ENCODE results near the gene ACBD5.
"Not testable (repeated sequence)": the region's sequence is repeated elsewhere in the genome, so short reads cannot be mapped to it uniquely, and the experiment has no call there.

ACBD5 gene

GRCh38 chr10:27242473-27242950, 1.9 kb upstream of the ACBD5 start:
- H3K27ac ChIP-seq = peak overlapping the region; percentile 60 to 99 (median 97)
- peak overlapping the region; percentile 59 to 82 (median 68) for H3K4me3 ChIP-seq

DNA sequence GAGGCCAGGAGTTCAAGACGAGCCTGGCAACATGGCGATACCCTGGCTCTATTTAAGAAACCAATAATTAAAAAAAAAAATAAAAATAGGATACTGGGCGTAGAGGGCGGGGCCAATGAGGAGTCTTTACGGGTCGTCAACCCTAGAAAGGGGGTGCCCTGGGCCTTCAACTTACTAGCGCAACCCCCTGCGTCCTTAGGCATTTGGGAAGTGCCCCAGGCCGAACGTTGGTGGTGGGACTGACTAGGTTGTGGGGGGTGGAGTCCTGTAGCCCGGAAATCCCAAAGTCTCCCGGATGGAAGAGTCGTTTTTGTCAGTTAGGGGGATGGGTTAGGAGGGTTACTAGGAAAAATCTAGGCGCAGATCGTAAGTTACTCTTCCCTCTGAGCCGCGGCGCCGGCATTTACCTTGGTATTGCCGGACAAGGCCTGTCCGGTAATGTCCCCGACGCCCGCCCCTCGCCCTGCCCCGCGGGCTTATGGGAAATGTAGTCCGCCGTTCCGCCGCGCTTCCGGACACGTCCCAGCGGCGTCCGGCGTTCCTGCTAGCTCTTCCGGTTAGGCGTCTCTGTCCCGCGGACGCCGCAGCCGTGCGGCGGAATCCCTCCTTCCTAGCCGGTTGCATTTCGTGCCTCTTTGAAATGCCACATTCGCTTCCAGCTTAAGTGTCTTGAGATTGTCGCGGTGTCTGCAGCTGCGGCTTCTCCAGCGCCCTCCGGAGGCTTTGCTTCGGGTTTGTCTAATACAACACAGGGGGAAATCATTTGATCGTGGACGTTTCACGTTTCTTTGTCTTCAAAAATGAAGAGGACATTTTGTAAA, 1.3 kb upstream of the ACBD5 start:
- H3K27ac ChIP-seq = peak overlapping the region; percentile 60 to 99 (median 97)

GRCh38 chr10:27241010-27241651, 534 bp upstream of the ACBD5 start:
- H3K4me3 ChIP-seq = peak overlapping the region; percentile 59 to 82 (median 68)
- peak overlapping the region; percentile 60 to 99 (median 97) for H3K27ac ChIP-seq

More for the DNA sequence above, 1.3 kb upstream of the ACBD5 start:
- H3K4me3 ChIP-seq = peak overlapping the region; percentile 59 to 82 (median 68)

GRCh38 chr10:27237531-27237930, 3.1 kb downstream of the ACBD5 start:
- peak overlapping the region in 1 of 21 experiments; percentile 28 for H3K27ac ChIP-seq
- not testable (repeated sequence) for H3K4me3 ChIP-seq

DNA sequence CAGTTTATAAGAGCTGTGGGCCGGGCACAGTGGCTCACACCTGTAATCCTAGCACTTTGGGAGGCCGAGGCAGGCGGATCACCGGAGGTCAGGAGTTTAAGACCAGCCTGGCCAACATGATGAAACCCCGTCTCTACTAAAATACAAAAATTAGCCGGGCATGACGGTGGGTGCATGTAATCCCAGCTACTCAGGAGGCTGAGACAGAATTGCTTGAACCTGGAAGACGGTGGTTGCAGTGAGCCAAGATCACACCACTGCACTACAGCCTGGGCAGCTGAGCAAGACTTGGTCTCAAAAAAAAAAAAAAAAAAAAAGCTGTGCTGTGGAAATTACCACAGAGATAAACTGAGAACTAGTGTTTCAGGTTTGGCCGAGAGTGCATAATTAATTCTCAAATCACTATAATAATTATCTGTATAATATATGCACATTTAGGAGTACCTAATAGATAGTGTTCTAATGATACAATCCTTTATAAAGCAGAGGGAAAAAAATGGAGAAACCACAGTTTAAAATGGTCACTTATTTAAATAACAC, 3.9 kb downstream of the ACBD5 start:
- not testable (repeated sequence) for H3K4me3 ChIP-seq, H3K27ac ChIP-seq

GRCh38 chr10:27235706-27236105, 4.9 kb downstream of the ACBD5 start:
- no peak overlapping the region for H3K4me3 ChIP-seq
- no peak overlapping the region for H3K27ac ChIP-seq

DNA sequence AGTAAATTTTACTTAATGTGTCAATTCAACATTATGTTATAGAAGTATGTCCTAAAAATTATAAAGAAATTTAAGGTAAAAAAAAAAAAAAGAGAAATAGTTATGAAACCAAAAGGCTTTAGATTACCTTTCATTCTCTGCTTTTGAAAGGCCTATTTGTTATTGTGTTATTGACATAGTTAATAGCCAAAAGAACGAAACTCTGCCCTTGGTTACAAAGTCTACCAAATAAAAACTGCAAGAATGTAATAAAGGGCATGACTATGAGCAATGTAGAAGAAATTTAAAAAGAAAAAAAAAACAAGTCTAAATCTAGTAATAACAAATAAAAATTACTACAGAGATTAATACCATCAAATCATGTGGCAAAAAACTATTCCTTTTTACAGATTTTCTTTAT, 10.6 kb downstream of the ACBD5 start:
- Histone ChIP-seq H3K27ac (no peak overlapping the region), H3K4me3 (no peak overlapping the region)

DNA sequence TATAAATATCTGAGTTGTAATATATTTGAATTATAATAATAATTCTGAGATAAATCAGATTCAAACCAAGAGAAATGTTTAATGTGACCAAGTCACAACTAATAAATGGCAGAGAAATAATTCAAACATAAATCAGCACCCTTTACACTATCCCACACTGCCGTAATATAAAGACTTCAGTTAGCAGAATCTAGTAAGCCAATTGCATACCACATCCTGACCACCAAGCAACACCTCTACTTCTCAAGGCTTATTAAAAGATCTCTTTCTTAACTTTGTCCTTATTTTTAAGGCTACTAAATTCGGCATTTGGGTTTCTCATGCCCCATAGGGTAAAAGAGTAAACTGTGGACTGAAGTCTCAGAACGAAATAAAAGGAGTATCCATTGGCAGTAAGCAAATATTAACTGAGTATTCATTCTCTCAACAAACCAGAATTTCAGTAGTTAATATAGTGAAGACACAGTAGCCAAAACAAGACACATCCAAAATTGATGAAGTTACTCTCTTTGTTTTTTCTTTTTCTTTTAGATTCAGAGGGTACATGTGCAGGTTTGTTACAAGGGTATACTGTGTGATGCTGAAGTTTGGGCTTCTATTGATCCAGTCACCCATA, 14.8 kb downstream of the ACBD5 start:
- Histone ChIP-seq H3K27ac (peak overlapping the region in 1 of 21 experiments; percentile 12), H3K4me3 (no peak overlapping the region)

DNA sequence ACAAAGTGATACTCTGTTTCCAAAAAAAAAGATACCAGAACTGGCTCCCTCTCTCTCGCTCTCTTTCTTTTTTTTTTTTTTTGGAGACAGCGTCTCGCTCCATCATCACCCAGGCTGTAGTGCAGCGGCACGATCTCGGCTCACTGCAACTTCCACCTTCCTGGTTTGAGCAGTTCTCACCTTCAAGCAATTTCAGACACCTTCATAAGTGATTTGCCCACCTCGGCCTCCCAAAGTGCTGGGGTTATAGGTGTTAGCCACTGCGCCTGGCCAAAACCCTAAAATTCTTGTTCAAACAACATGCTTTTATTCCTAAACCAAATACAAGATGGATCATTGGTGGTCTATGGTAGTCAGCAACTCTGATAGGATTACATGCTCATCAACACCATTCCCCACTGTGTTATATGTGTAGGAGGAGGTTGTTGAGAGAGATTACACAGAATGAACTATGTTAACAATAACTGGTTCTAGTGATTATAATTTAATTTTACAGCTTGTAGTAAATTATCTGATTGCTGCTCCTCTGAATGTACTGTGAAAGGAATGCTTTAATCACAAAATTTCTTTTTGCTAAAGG, 15.5 kb downstream of the ACBD5 start:
- Histone ChIP-seq H3K27ac (peak overlapping the region in 1 of 21 experiments; percentile 12), H3K4me3 (no peak overlapping the region)

- H3K4me3 ChIP-seq = no peak overlapping the region
Measured at GRCh38 chr10:27223964-27224363, 16.6 kb downstream of the ACBD5 start.

DNA sequence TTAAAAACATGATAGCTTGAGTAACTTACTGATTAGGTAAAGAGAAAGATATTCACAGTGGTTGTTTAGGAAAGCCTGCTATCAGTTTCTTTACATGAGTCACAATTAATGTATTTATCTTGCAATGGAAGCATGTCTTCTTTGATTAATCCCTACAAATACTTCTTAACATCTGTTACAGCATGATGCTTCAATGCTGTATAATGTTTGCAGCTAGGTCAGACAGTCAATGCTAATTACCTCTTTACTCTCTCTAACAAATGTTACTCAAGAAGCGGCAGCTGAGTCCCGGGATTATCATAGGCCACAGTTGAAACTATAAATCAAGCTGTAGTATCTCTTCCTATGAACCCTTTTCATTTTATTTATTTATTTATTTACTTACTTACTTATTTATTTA, 33.2 kb downstream of the ACBD5 start:
- H3K4me3 ChIP-seq = no peak overlapping the region
- H3K27ac ChIP-seq = no peak overlapping the region

More at GRCh38 chr10:27223964-27224363, 16.6 kb downstream of the ACBD5 start:
- no peak overlapping the region for H3K27ac ChIP-seq

- no peak overlapping the region for H3K27ac ChIP-seq
Measured at GRCh38 chr10:27203806-27204205, 36.8 kb downstream of the ACBD5 start.

GRCh38 chr10:27197980-27198620, 42.5 kb downstream of the ACBD5 start:
- H3K27ac ChIP-seq = no peak overlapping the region
- no peak overlapping the region for H3K4me3 ChIP-seq

More at GRCh38 chr10:27203806-27204205, 36.8 kb downstream of the ACBD5 start:
- H3K4me3 ChIP-seq = no peak overlapping the region

- H3K27ac ChIP-seq = no peak overlapping the region
- H3K4me3 ChIP-seq = no peak overlapping the region
Measured at GRCh38 chr10:27192284-27192683, 48.3 kb downstream of the ACBD5 start.

DNA sequence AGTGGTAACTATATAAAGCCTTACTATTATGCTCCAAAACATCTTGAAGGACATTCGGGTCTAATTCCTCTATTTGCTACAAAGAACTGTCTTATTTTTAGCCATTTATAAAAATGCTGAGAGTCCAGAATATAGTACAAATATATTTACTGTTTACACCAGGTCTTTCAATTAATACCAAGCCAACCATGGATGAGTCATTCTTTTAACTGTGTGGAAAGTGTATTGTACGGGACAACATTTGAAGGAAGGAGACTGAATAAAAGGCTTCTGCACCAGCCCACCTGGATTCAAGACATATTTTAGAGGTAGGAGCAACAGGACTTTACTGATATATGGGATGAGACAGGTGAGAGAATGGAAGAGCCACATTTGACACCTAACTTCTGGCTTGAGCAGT, 50.1 kb downstream of the ACBD5 start:
- Histone ChIP-seq H3K4me3 (no peak overlapping the region), H3K27ac (no peak overlapping the region)

DNA sequence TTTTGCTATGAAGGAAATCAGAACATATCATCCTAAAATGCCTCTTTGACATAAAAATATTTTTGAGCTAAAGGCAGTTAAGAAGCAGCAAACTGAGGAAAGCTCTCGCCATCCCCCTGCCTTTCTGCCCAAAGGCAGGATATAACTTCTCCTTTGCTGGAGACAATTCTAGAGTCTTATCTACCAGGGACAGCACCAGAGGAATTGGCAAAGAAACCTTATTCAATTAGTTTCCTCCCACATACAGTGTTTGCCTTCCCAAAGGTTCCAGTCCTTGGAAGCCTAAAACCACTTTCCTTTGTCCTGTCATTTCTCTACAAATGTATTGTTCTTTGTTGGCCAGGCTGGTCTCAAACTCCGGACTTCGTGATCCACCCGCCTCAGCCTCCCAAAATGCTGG, 51.7 kb downstream of the ACBD5 start:
- H3K27ac ChIP-seq = no peak overlapping the region
- no peak overlapping the region for H3K4me3 ChIP-seq

GRCh38 chr10:27188259-27188658, 52.3 kb downstream of the ACBD5 start:
- Histone ChIP-seq H3K27ac (no peak overlapping the region), H3K4me3 (no peak overlapping the region)

- H3K4me3 ChIP-seq = no peak overlapping the region
Measured at GRCh38 chr10:27169849-27170248, 70.7 kb downstream of the ACBD5 start.

DNA sequence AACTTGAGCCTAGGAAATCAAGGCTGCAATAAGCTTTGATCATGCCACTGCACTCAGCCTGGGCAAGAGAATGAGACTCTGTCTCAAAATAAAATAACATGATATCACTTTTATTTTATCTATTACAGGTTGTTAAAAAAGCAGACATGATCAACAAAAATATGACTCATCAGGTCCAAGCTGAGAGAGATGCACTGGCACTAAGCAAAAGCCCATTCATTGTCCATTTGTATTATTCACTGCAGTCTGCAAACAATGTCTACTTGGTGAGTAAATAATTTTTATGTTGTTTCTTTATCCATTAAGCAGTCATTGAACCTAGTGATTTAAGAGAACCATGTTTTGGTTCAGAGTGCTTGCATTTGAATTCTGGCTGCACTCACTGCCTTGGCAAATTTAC, 82.2 kb downstream of the ACBD5 start:
- Histone ChIP-seq H3K27ac (no peak overlapping the region), H3K4me3 (no peak overlapping the region)

More at GRCh38 chr10:27169849-27170248, 70.7 kb downstream of the ACBD5 start:
- H3K27ac ChIP-seq = no peak overlapping the region
